HepG2 (cell line): ENCODE results near the gene PITX3. TPM values are rescaled to one million over a fixed set of nuclear protein-coding genes. Genes with fewer than 3 reads are reported as not detected.

Experiments used
- CAMTA2 ChIP-seq: sonication (generic); formaldehyde crosslinking; IDR thresholded peaks from 2 replicates; pipeline ENCODE4 v1.4.0; 2020; ENCODE audit warnings: mild to moderate bottlenecking, missing genetic modification reagents, borderline replicate concordance
- DMAP1 ChIP-seq: IDR thresholded peaks from 2 replicates; pipeline ENCODE4 v1.6.1; 2016
- EHMT2 ChIP-seq: fragments of 200-600 bp; sonication (generic); IDR thresholded peaks from 2 replicates; pipeline ENCODE4 v1.7.0; 2017; ENCODE audit warnings: antibody characterized with exemption, low read depth, low read length, borderline replicate concordance
- ETV5 ChIP-seq: IDR thresholded peaks from 2 replicates; pipeline ENCODE4 v1.6.1; 2018; ENCODE audit warnings: missing biosample characterization, missing genetic modification reagents, inconsistent platforms, borderline replicate concordance
- GPN1 ChIP-seq: sonication (generic); formaldehyde crosslinking; IDR thresholded peaks from 2 replicates; pipeline ENCODE4 v1.5.1; 2020; ENCODE audit warnings: missing genetic modification reagents, borderline replicate concordance
- IRX3 ChIP-seq: sonication (generic); formaldehyde crosslinking; IDR thresholded peaks from 2 replicates; pipeline ENCODE4 v1.8.1; 2023; ENCODE audit warnings: mild to moderate bottlenecking, low read depth, missing genetic modification reagents, borderline replicate concordance
- NR2F2 ChIP-seq: IDR thresholded peaks from 2 replicates; pipeline ENCODE4 v1.6.1; 2012; ENCODE audit warnings: low read depth, inconsistent platforms, borderline replicate concordance
- POLR2G ChIP-seq: fragments of 200-400 bp; formaldehyde crosslinking; IDR thresholded peaks from 2 replicates; pipeline ENCODE4 v1.6.1; 2018; ENCODE audit warnings: mild to moderate bottlenecking, low read depth, low read length, moderate library complexity
- RORA ChIP-seq: sonication (generic); formaldehyde crosslinking; IDR thresholded peaks from 2 replicates; pipeline ENCODE4 v1.5.0; 2020; ENCODE audit warnings: mild to moderate bottlenecking, missing genetic modification reagents, moderate library complexity
- TCF7L2 ChIP-seq: IDR thresholded peaks from 2 replicates; pipeline ENCODE4 v1.6.1; 2011; ENCODE audit warnings: mild to moderate bottlenecking, low read depth, low read length, moderate library complexity
- ZBTB4 ChIP-seq: sonication (generic); formaldehyde crosslinking; IDR thresholded peaks from 2 replicates; pipeline ENCODE4 v1.4.0; 2020; ENCODE audit warnings: missing genetic modification reagents, mild to moderate bottlenecking, borderline replicate concordance
- ZGPAT ChIP-seq: IDR thresholded peaks from 2 replicates; pipeline ENCODE4 v1.6.1; 2016; ENCODE audit warnings: mild to moderate bottlenecking
- ZNF230 ChIP-seq: sonication (generic); formaldehyde crosslinking; IDR thresholded peaks from 2 replicates; pipeline ENCODE4 v1.4.0; 2020; ENCODE audit warnings: mild to moderate bottlenecking, missing genetic modification reagents
- ZNF567 ChIP-seq: sonication (generic); formaldehyde crosslinking; IDR thresholded peaks from 2 replicates; pipeline ENCODE4 v1.8.1; 2023; ENCODE audit warnings: mild to moderate bottlenecking, missing genetic modification reagents, borderline replicate concordance
- ZNF629 ChIP-seq: sonication (generic); formaldehyde crosslinking; conservative IDR thresholded peaks from 2 replicates; pipeline ENCODE4 v1.5.0; 2020; ENCODE audit warnings: missing genetic modification reagents
- polyA plus RNA-seq, 8 experiments: library from polyadenylated mRNA; depleted of rRNA in 3 of 8; stranded (reverse) in 7 of 8; unstranded in 1 of 8; fragments of >200 nt; fragmentation: Illumina TruSeq in 4 of 8; extraction: Trizol in 4 of 8; gene quantifications; 2 replicates each; pipeline versions ENCODE4 v1.2.1 to v1.2.3, GENCODE V29; 2011 to 2016; ENCODE audit warnings: low read depth in 4 of 8, missing spikeins in 1 of 8, mixed read lengths in 1 of 8; ENCODE audit not compliant: insufficient read depth in 1 of 8
- total RNA-seq, 5 experiments: library from RNA; depleted of rRNA; stranded (reverse); fragments of >200 nt; fragmentation: Illumina TruSeq; extraction: Trizol; gene quantifications; 2 replicates each; pipeline ENCODE4 v1.2.3, GENCODE V29; 2016; ENCODE audit warnings: low read depth in 1 of 5
- TF ChIP-seq, protein P1 (sequence below): IDR thresholded peaks from 2 replicates; pipeline ENCODE4 v1.4.0; 2020; ENCODE audit warnings: mild to moderate bottlenecking, missing genetic modification reagents
- TF ChIP-seq, protein P2 (sequence below): sonication (generic); formaldehyde crosslinking; IDR thresholded peaks from 2 replicates; pipeline ENCODE4 v1.9.0; 2021; ENCODE audit warnings: missing genetic modification reagents, borderline replicate concordance

Gene PITX3
- total and polyA plus RNA-seq, 2 of the 13 experiments (the other 11 are each of a cell fraction or from before 2014, with no cell fraction given): not detected

GRCh38 chr10:102225646-102226541 is 15.4 kb downstream of the PITX3 start, which contains the start of gene ELOVL3 (continued):
- TF ChIP-seq ETV5 (no peak), ZGPAT (CRISPR knock-in tag) (peak; percentile 80), EHMT2 (no peak), CAMTA2 (CRISPR knock-in tag) (0 out of 2 replicates have a peak, but pooled peaks have one; percentile 48), DMAP1 (CRISPR knock-in tag) (peak; percentile 50; the same call in 1 of the 2 replicates), IRX3 (CRISPR knock-in tag) (peak; percentile 91), NR2F2 (no peak), ZNF629 (CRISPR knock-in tag) (no peak), TCF7L2 (no peak), POLR2G (no peak), ZBTB4 (CRISPR knock-in tag) (peak; percentile 95; the same call in 1 of the 2 replicates), ZNF230 (peak; percentile 99), GPN1 (CRISPR knock-in tag) (no peak), ZNF567 (no peak), RORA (CRISPR knock-in tag) (no peak)
- TF ChIP-seq, protein P1, sequence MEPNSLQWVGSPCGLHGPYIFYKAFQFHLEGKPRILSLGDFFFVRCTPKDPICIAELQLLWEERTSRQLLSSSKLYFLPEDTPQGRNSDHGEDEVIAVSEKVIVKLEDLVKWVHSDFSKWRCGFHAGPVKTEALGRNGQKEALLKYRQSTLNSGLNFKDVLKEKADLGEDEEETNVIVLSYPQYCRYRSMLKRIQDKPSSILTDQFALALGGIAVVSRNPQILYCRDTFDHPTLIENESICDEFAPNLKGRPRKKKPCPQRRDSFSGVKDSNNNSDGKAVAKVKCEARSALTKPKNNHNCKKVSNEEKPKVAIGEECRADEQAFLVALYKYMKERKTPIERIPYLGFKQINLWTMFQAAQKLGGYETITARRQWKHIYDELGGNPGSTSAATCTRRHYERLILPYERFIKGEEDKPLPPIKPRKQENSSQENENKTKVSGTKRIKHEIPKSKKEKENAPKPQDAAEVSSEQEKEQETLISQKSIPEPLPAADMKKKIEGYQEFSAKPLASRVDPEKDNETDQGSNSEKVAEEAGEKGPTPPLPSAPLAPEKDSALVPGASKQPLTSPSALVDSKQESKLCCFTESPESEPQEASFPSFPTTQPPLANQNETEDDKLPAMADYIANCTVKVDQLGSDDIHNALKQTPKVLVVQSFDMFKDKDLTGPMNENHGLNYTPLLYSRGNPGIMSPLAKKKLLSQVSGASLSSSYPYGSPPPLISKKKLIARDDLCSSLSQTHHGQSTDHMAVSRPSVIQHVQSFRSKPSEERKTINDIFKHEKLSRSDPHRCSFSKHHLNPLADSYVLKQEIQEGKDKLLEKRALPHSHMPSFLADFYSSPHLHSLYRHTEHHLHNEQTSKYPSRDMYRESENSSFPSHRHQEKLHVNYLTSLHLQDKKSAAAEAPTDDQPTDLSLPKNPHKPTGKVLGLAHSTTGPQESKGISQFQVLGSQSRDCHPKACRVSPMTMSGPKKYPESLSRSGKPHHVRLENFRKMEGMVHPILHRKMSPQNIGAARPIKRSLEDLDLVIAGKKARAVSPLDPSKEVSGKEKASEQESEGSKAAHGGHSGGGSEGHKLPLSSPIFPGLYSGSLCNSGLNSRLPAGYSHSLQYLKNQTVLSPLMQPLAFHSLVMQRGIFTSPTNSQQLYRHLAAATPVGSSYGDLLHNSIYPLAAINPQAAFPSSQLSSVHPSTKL: peak; percentile 47; the same call in 1 of the 2 replicates
- TF ChIP-seq, protein P2, sequence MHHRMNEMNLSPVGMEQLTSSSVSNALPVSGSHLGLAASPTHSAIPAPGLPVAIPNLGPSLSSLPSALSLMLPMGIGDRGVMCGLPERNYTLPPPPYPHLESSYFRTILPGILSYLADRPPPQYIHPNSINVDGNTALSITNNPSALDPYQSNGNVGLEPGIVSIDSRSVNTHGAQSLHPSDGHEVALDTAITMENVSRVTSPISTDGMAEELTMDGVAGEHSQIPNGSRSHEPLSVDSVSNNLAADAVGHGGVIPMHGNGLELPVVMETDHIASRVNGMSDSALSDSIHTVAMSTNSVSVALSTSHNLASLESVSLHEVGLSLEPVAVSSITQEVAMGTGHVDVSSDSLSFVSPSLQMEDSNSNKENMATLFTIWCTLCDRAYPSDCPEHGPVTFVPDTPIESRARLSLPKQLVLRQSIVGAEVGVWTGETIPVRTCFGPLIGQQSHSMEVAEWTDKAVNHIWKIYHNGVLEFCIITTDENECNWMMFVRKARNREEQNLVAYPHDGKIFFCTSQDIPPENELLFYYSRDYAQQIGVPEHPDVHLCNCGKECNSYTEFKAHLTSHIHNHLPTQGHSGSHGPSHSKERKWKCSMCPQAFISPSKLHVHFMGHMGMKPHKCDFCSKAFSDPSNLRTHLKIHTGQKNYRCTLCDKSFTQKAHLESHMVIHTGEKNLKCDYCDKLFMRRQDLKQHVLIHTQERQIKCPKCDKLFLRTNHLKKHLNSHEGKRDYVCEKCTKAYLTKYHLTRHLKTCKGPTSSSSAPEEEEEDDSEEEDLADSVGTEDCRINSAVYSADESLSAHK (CRISPR knock-in tag): no peak
